Measurements from ENCODE around the gene LRCH3. TPM values are rescaled to one million over a fixed set of nuclear protein-coding genes. Genes with fewer than 3 reads are reported as not detected.
A peak's percentile ranks its signal among the peaks of the same experiment; 100 is the strongest.

LRCH3 gene
- total RNA-seq, 4 donors from 2014 or later: 34.6 to 160 (median 55.2) TPM

DNA sequence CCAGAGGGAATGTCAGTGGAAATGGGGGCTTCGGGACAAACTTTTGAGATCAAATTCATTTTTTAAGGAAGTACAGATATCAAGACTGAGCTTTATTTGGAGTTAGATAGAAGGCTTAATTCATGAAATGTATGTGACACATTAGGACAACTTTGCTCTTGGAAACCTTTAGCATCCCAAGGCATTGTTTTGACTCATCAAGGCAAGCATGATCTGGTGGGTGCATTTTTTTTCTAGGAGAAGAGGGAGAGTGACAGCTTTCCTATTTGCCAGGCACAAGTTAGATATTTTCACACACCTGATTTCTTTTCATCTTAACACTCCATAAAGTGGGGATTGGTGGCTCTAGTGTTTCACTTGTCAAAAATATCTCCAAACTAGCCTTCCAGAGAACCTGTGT lies 97.5 kb downstream of the LRCH3 start:
- Histone ChIP-seq H3K4me3 (no peak overlapping the region), H3K36me3 (peaks cover 16 to 52% (median 35%) of the 10 kb centered on the region in 4 donors), H3K9me3 (no peaks in the 10 kb centered on the region), H3K4me1 (no peaks in the 10 kb centered on the region), H3K27me3 (no peaks in the 10 kb centered on the region), H3K27ac (replicated peaks in 1 of 4) (no peak overlapping the region)
- intact Hi-C loops (cut with DNase I): no loop called here
- no peak for DNase-seq (ENCODE audit: extremely low spot score)
- TF ChIP-seq EP300 (IDR thresholded peaks at IDR 0.05): no peak
- TF ChIP-seq CTCF (IDR thresholded peaks at IDR 0.05): no peak
- TF ChIP-seq POLR2AphosphoS5 (IDR thresholded peaks at IDR 0.05): no peak
- WGBS: 89% methylated on average over 1 of the region's 1 CpG

DNA sequence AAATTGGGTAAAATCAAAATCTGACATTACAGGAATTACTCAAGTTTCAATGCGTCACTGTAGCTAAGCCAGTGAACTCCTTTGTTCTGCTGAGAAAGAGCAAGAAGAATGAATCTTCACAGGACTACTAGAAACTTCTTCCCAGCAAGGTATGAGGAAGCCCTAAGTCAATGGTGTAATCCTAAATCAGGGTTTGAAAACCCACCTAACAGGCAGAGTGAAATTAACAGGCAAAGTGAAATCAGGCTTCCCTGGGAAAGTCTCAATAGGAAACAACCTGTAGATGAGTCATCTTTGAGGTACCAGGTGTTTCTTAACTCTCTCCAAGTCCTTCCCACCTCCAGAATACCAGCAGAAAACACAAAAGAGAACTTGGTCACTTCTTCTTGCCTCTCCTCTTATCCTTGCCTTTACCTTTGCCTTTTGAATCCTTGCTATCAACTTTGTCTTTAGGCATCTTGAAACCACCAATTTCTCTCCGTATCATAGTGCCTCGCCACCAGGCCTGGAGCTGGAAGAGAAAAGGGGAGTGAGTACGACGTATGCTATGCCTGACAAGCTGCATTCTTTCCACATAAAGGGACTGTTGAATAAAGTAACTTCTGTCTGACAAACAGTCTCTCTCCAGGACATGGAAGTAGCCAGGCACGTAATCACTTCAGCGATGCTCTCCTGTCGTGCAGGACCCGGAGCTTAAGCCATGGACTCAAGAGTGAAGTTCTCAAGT lies 98.3 kb downstream of the LRCH3 start:
- Histone ChIP-seq H3K4me1 (no peaks in the 10 kb centered on the region), H3K4me3 (no peak overlapping the region), H3K9me3 (no peaks in the 10 kb centered on the region), H3K27me3 (no peaks in the 10 kb centered on the region), H3K27ac (replicated peaks in 1 of 4) (no peak overlapping the region), H3K36me3 (peaks cover 11 to 44% (median 26%) of the 10 kb centered on the region in 4 donors)
- WGBS: 83% methylated on average over 9 of the region's 9 CpGs
- intact Hi-C loops (cut with DNase I): no loop called here
- DNase-seq (ENCODE audit: extremely low spot score): no peak
- no peak for TF ChIP-seq POLR2A (IDR thresholded peaks at IDR 0.05; ENCODE audit: low read depth)
- TF ChIP-seq CTCF (IDR thresholded peaks at IDR 0.05): no peak
- TF ChIP-seq POLR2AphosphoS5 (IDR thresholded peaks at IDR 0.05): no peak
- no peak for TF ChIP-seq EP300 (IDR thresholded peaks at IDR 0.05)

GRCh38 chr3:197890693-197891092 lies 99.6 kb downstream of the LRCH3 start:
- Histone ChIP-seq H3K27ac (replicated peaks in 1 of 4) (no peak overlapping the region), H3K4me3 (no peak overlapping the region), H3K4me1 (no peaks in the 10 kb centered on the region), H3K27me3 (no peaks in the 10 kb centered on the region), H3K36me3 (peaks cover 4 to 30% (median 14%) of the 10 kb centered on the region in 4 donors), H3K9me3 (no peaks in the 10 kb centered on the region)
- DNase-seq (ENCODE audit: extremely low spot score): no peak
- TF ChIP-seq CTCF (IDR thresholded peaks at IDR 0.05) (no peak), POLR2AphosphoS5 (IDR thresholded peaks at IDR 0.05) (no peak), EP300 (IDR thresholded peaks at IDR 0.05) (no peak), POLR2A (IDR thresholded peaks at IDR 0.05; ENCODE audit: low read depth) (no peak)
- 77% methylated on average over 4 of the region's 4 CpGs for WGBS
- intact Hi-C loops (cut with DNase I): no loop called here

DNA sequence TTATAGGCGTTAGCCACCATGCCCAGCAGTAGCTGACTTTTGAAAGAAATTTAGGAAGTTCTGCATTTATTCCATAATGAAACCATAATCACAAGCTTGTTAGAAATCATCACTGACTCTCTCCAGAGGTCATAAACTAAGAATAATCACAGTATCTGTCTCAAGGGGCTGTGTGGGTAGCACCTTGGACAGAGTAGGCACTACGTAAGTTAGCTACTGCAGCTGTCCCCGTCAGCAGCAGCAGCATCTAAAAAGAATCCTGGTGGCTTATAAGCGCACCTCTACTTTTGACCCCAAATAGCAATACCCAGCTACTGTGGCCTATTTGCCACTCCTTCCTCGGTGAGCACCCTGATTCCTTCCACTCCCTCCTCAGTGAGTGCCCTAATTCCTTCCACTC lies 101.1 kb downstream of the LRCH3 start:
- 92% methylated on average over 5 of the region's 5 CpGs for WGBS

More for the DNA sequence above, 101.1 kb downstream of the LRCH3 start:
- Histone ChIP-seq H3K27ac (replicated peaks in 1 of 4) (no peak overlapping the region), H3K36me3 (peaks cover 4 to 23% (median 11%) of the 10 kb centered on the region in 4 donors), H3K4me1 (no peaks in the 10 kb centered on the region), H3K27me3 (no peaks in the 10 kb centered on the region), H3K4me3 (no peak overlapping the region), H3K9me3 (no peaks in the 10 kb centered on the region)
- intact Hi-C loops (cut with DNase I): no loop called here
- TF ChIP-seq EP300 (IDR thresholded peaks at IDR 0.05): no peak
- no peak for TF ChIP-seq POLR2AphosphoS5 (IDR thresholded peaks at IDR 0.05)
- TF ChIP-seq CTCF (IDR thresholded peaks at IDR 0.05): no peak
- TF ChIP-seq POLR2A (IDR thresholded peaks at IDR 0.05; ENCODE audit: low read depth): no peak
- DNase-seq (ENCODE audit: extremely low spot score): peak; percentile 21

All from esophagus muscularis mucosa (tissue), 4 donors.